K562 (cell line): Measurements from ENCODE around the gene DCLK2. TPM values are rescaled to one million over a fixed set of nuclear protein-coding genes. Genes with fewer than 3 reads are reported as not detected.

Source experiments
- ATAC-seq: fragments of 200-7000 bp; cut with Tn5 transposase; 3 replicates; pipeline ENCODE4 v1.9.1; 2020; ENCODE audit warnings: moderate library complexity
- BruUV-seq: library from RNA; stranded (reverse); fragments of 400-500 nt; replicated peaks from 2 replicates; lab custom pipeline; 2021; lab: Mats Ljungman, UMichigan
- CTCF ChIA-PET: fragments of 300-600 bp; formaldehyde crosslinking; extraction: SDS; loops from one replicate; lab custom pipeline; 2021; ENCODE audit warnings: low intra/inter-chr PET ratio; lab: Yijun Ruan, JAX
- POLR2A ChIA-PET: fragments of 300-600, 350-650 bp; sonication (Branson Sonifier 250); formaldehyde crosslinking; extraction: SDS; loops from one replicate; lab custom pipeline; 2021; ENCODE audit warnings: antibody characterized with exemption, inconsistent platforms; lab: Yijun Ruan, JAX
- DNase-seq, 4 experiments: peaks; one replicate each; pipeline versions ENCODE4 v3.0.0 to v3.0.0-alpha.2; 2011 to 2018; ENCODE audit warnings: low spot score in 3 of 4, mixed read lengths in 3 of 4; ENCODE audit errors: extremely low read depth in 1 of 4
- FAIRE-seq: peaks from 2 replicates; lab custom pipeline; 2011; peaks lifted over from hg19 to GRCh38; lab: Jason Lieb, UNC
- H2AFZ ChIP-seq: 2 replicates; pipeline ENCODE4 v1.6.0; 2011; ENCODE audit warnings: low read depth, low read length, control low read depth, inconsistent platforms
- H3K27ac ChIP-seq: fragments of 200-600 bp; 3 replicates; pipeline ENCODE4 v1.8.0; 2011; ENCODE audit warnings: low read depth, mild to moderate bottlenecking, control low read depth, inconsistent platforms, low read length, moderate library complexity, mixed read lengths; ENCODE audit errors: extremely low read depth
- H3K27me3 ChIP-seq, 2 experiments: fragments of 300-600 bp in 1 of 2; 2 replicates in 1 of 2; 3 replicates in 1 of 2; pipeline versions ENCODE4 v1.6.0 to v1.8.0; 2011; ENCODE audit warnings: inconsistent platforms in 2 of 2, low read length in 2 of 2, mild to moderate bottlenecking in 1 of 2, mixed read lengths in 1 of 2, moderate library complexity in 1 of 2; ENCODE audit not compliant: control insufficient read depth in 2 of 2, insufficient read depth in 2 of 2
- H3K36me3 ChIP-seq: fragments of 300-600 bp; 3 replicates; pipeline ENCODE4 v1.8.0; 2011; ENCODE audit warnings: mild to moderate bottlenecking, low read length, inconsistent platforms; ENCODE audit not compliant: control insufficient read depth, insufficient read depth
- H3K4me1 ChIP-seq, 2 experiments: fragments of 200-600 bp in 1 of 2; replicated peaks in 1 of 2; 2 replicates in 1 of 2; 3 replicates in 1 of 2; pipeline versions ENCODE4 v1.5.1 to v1.8.0; 2011; ENCODE audit warnings: inconsistent platforms in 2 of 2, low read length in 2 of 2, mild to moderate bottlenecking in 1 of 2, mixed read lengths in 1 of 2, moderate library complexity in 1 of 2; ENCODE audit not compliant: control insufficient read depth in 2 of 2, insufficient read depth in 2 of 2
- H3K4me2 ChIP-seq: 2 replicates; pipeline ENCODE4 v1.6.1; 2011; ENCODE audit warnings: low read length, control low read depth, inconsistent platforms, mixed read lengths; ENCODE audit not compliant: insufficient read depth
- H3K4me3 ChIP-seq: fragments of 200-600 bp; sonication (generic), shearing (Covaris generic); 2 replicates; pipeline ENCODE4 v1.5.1; 2016; ENCODE audit warnings: control low read depth, inconsistent platforms
- H3K79me2 ChIP-seq: fragments of 200-600 bp; 3 replicates; pipeline ENCODE4 v1.8.0; 2011; ENCODE audit warnings: low read length, inconsistent platforms; ENCODE audit not compliant: control insufficient read depth, insufficient read depth
- H3K9ac ChIP-seq, 2 experiments: 2 replicates each; pipeline versions ENCODE4 v1.6.0 to v1.6.1; 2011; ENCODE audit warnings: low read depth in 2 of 2, low read length in 2 of 2, control low read depth in 1 of 2, inconsistent platforms in 1 of 2, mild to moderate bottlenecking in 1 of 2, mixed read lengths in 1 of 2; ENCODE audit not compliant: insufficient read depth in 1 of 2
- H3K9me1 ChIP-seq: one replicate; pipeline ENCODE4 v1.6.0; 2011; ENCODE audit warnings: inconsistent platforms, mild to moderate bottlenecking, low read length, moderate library complexity; ENCODE audit not compliant: control insufficient read depth, insufficient read depth
- H3K9me3 ChIP-seq: replicated peaks from 2 replicates; pipeline ENCODE4 v1.5.1; 2011; ENCODE audit warnings: low read depth, low read length, inconsistent platforms; ENCODE audit not compliant: control insufficient read depth, insufficient read depth
- H4K20me1 ChIP-seq: replicated peaks from 2 replicates; pipeline ENCODE4 v1.6.1; 2011; ENCODE audit warnings: low read length, inconsistent platforms, mixed read lengths; ENCODE audit not compliant: control insufficient read depth, insufficient read depth
- C11orf30 ChIP-seq: fragments of 450-650 bp; IDR thresholded peaks from 2 replicates; pipeline ENCODE4 v1.6.1; 2016; ENCODE audit warnings: low read depth, mild to moderate bottlenecking
- CBX8 ChIP-seq: fragments of 200-600 bp; sonication (generic); IDR thresholded peaks from 2 replicates; pipeline ENCODE4 v1.6.1; 2012; ENCODE audit warnings: borderline replicate concordance, mixed run types, low read depth, mild to moderate bottlenecking, moderate library complexity, mixed read lengths, low read length, control low read depth, inconsistent platforms; ENCODE audit not compliant: poor library complexity, severe bottlenecking; ENCODE audit errors: extremely low read depth
- ETV1 ChIP-seq: fragments of 450-650 bp; conservative IDR thresholded peaks from 2 replicates; pipeline ENCODE4 v1.6.1; 2016; ENCODE audit warnings: missing genetic modification characterization, control low read depth, low read depth, missing compliant biosample characterization
- HDAC6 ChIP-seq: IDR thresholded peaks from 2 replicates; pipeline ENCODE4 v1.6.1; 2012; ENCODE audit warnings: low read depth, mild to moderate bottlenecking, control low read depth, inconsistent platforms, low read length, moderate library complexity
- HMGN3 ChIP-seq: IDR thresholded peaks from 2 replicates; pipeline ENCODE4 v1.6.1; 2011; ENCODE audit warnings: borderline replicate concordance, low read depth, mild to moderate bottlenecking, mixed read lengths, low read length; ENCODE audit not compliant: insufficient read length; ENCODE audit errors: extremely low read depth
- KDM4B ChIP-seq, 2 experiments: fragments of 450-650 bp in 1 of 2; sonication (generic) in 1 of 2; IDR thresholded peaks; 2 replicates each; pipeline ENCODE4 v1.6.1; 2016 to 2017; ENCODE audit warnings: borderline replicate concordance in 2 of 2, antibody characterized with exemption in 1 of 2, low read depth in 1 of 2, mild to moderate bottlenecking in 1 of 2
- LEF1 ChIP-seq: fragments of 450-650 bp; IDR thresholded peaks from 2 replicates; pipeline ENCODE4 v1.6.1; 2016; ENCODE audit warnings: mild to moderate bottlenecking
- MAFG ChIP-seq: fragments of 450-650 bp; conservative IDR thresholded peaks from 2 replicates; pipeline ENCODE4 v1.6.1; 2016; ENCODE audit warnings: missing genetic modification characterization, missing compliant biosample characterization
- MCM3 ChIP-seq: fragments of 450-650 bp; IDR thresholded peaks from 2 replicates; pipeline ENCODE4 v1.6.1; 2016
- NUFIP1 ChIP-seq: fragments of 450-650 bp; IDR thresholded peaks from 2 replicates; pipeline ENCODE4 v1.6.1; 2018; ENCODE audit not compliant: partially characterized antibody
- POLR2AphosphoS2 ChIP-seq: IDR thresholded peaks from 2 replicates; pipeline ENCODE4 v1.6.1; 2012; ENCODE audit warnings: low read length, improper control_type of control experiment
- SIRT6 ChIP-seq: IDR thresholded peaks from one replicate; pipeline ENCODE4 v1.6.1; 2012; ENCODE audit warnings: low read depth, mild to moderate bottlenecking, control low read depth, inconsistent platforms, low read length, moderate library complexity
- SRSF7 ChIP-seq: fragments of 200-400 bp; formaldehyde crosslinking; optimal IDR thresholded peaks from 2 replicates; pipeline ENCODE3; 2017; ENCODE audit warnings: mild to moderate bottlenecking, low read depth, low read length
- ZNF146 ChIP-seq: IDR thresholded peaks from one replicate; pipeline ENCODE4 v1.6.1; 2018; ENCODE audit warnings: missing compliant biosample characterization; ENCODE audit not compliant: unreplicated experiment
- ZNF316 ChIP-seq: fragments of 450-650 bp; IDR thresholded peaks from 2 replicates; pipeline ENCODE4 v1.6.1; 2016
- WGBS: fragments of 100-300 bp; shearing (Covaris generic); methylation state at CpG from one replicate; pipeline ENCODE4 v1.1.6; 2016; ENCODE audit warnings: low coverage, mixed read lengths; ENCODE audit not compliant: insufficient coverage; ENCODE audit errors: missing lambda C conversion rate; 5-methylcytosine and 5-hydroxymethylcytosine counted together
- in situ Hi-C: fragments of 300-500 bp; cut with MboI; formaldehyde crosslinking; loops from 4 replicates; pipeline ENCODE4 v1.15.0; 2018; ENCODE audit warnings: inconsistent platforms, mixed read lengths
- intact Hi-C: fragments of 100-400 bp; cut with micrococcal nuclease; formaldehyde crosslinking; loops from 2 replicates; pipeline ENCODE4 v1.14.2; 2022
- polyA plus RNA-seq, 8 experiments: library from polyadenylated mRNA; depleted of rRNA in 4 of 8; stranded (reverse) in 5 of 8; unstranded in 3 of 8; fragments of >200 nt; fragmentation: Nextera tagmentation in 2 of 8; fragmentation: Illumina TruSeq in 1 of 8; extraction: Ambion mirVana in 2 of 8; extraction: Trizol in 1 of 8; gene quantifications; 2 replicates each; pipeline versions ENCODE4 v1.2.1 to v1.2.3, GENCODE V29; 2011 to 2014; ENCODE audit warnings: inconsistent platforms in 1 of 8, missing spikeins in 1 of 8
- total RNA-seq, 7 experiments: library from RNA; depleted of rRNA in 6 of 7; stranded (reverse); fragments of >200 nt in 6 of 7; fragmentation: Illumina TruSeq in 2 of 7; extraction: Trizol in 2 of 7; gene quantifications; 2 replicates each; pipeline versions ENCODE4 v1.2.1 to v1.2.3, GENCODE V29; 2011 to 2021; ENCODE audit warnings: low replicate concordance in 1 of 7
- TF ChIP-seq, protein P1 (sequence below): fragments of 450-650 bp; formaldehyde crosslinking; IDR thresholded peaks from 2 replicates; pipeline ENCODE4 v1.4.0; 2020; ENCODE audit warnings: mild to moderate bottlenecking, mixed read lengths
- TF ChIP-seq, protein P2 (sequence below): sonication (generic); formaldehyde crosslinking; IDR thresholded peaks from 2 replicates; pipeline ENCODE4 v1.8.0; 2022; ENCODE audit warnings: missing genetic modification reagents, mild to moderate bottlenecking, moderate library complexity, borderline replicate concordance
- TF ChIP-seq, protein P3 (sequence below): fragments of 450-650 bp; formaldehyde crosslinking; IDR thresholded peaks from 2 replicates; pipeline ENCODE4 v1.4.0; 2020; ENCODE audit warnings: mild to moderate bottlenecking

The DCLK2 gene
- total and polyA plus RNA-seq, 9 of the 15 experiments (the other 6 are each of a cell fraction or from before 2014, with no cell fraction given): not detected

DNA sequence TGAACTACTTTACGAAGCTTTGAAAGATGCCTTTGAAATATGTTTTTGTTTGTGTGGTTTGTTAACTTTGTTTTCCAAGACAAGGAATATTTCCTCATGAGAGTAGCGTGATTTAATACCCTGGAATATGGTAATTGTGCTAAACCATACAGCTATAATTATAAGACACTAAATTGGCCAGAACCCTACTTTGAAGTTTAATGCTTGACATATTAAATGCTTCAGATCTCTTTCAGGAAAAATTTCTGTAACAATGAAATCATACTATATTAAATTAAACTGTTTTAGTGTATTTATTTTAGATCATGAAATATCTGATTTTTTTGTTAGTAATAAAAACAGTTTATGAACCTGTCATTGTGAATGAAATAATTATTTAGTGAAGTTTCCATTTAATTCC is 63.5 kb downstream of the DCLK2 start (continued):
- TF ChIP-seq, protein P1, sequence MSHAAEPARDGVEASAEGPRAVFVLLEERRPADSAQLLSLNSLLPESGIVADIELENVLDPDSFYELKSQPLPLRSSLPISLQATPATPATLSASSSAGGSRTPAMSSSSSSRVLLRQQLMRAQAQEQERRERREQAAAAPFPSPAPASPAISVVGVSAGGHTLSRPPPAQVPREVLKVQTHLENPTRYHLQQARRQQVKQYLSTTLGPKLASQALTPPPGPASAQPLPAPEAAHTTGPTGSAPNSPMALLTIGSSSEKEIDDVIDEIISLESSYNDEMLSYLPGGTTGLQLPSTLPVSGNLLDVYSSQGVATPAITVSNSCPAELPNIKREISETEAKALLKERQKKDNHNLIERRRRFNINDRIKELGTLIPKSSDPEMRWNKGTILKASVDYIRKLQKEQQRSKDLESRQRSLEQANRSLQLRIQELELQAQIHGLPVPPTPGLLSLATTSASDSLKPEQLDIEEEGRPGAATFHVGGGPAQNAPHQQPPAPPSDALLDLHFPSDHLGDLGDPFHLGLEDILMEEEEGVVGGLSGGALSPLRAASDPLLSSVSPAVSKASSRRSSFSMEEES: no peak
- TF ChIP-seq POLR2AphosphoS2: no peak
- TF ChIP-seq, all 486 proteins: peak for 0

DNA sequence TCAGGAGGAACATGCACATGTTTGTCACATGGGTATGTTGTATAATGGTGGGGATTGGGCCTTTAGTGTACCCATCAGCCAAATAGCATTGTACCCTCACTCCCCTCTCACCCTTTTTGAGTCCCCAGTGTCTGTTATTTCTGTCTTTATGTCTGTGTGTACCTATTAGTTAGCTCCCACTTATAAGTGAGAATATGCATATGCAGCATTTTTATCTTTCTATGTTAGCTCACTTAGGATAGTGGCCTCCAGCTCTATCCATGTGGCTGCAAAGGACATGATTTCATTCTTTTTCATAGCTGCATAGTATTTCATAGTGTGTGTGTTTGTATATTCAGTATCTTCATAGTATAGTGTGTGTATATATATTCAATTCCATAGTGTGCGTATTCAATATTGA is 64.6 kb downstream of the DCLK2 start:
- POLR2A ChIA-PET: no interaction called here
- TF ChIP-seq HDAC6 (no peak), ZNF146 (CRISPR knock-in tag) (peak; percentile 26), KDM4B (IDR thresholded peaks at IDR 0.05; ENCODE audit: borderline replicate concordance in 2 of 2, low read depth in 1 of 2) (no peak), MCM3 (no peak), NUFIP1 (no peak), HMGN3 (no peak), SRSF7 (no peak), CBX8 (no peak), MAFG (tag) (peak; percentile 37; the same call in 1 of the 2 replicates), SIRT6 (no peak), ZNF316 (peak; percentile 71), C11orf30 (peak; percentile 33; the same call in 1 of the 2 replicates), LEF1 (no peak), ETV1 (tag) (no peak)
- TF ChIP-seq, protein P2, sequence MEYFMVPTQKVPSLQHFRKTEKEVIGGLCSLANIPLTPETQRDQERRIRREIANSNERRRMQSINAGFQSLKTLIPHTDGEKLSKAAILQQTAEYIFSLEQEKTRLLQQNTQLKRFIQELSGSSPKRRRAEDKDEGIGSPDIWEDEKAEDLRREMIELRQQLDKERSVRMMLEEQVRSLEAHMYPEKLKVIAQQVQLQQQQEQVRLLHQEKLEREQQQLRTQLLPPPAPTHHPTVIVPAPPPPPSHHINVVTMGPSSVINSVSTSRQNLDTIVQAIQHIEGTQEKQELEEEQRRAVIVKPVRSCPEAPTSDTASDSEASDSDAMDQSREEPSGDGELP (CRISPR knock-in tag): no peak
- TF ChIP-seq, protein P3, sequence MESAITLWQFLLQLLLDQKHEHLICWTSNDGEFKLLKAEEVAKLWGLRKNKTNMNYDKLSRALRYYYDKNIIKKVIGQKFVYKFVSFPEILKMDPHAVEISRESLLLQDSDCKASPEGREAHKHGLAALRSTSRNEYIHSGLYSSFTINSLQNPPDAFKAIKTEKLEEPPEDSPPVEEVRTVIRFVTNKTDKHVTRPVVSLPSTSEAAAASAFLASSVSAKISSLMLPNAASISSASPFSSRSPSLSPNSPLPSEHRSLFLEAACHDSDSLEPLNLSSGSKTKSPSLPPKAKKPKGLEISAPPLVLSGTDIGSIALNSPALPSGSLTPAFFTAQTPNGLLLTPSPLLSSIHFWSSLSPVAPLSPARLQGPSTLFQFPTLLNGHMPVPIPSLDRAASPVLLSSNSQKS (CRISPR knock-in tag): no peak

More for the DNA sequence above, 64.6 kb downstream of the DCLK2 start:
- in situ Hi-C loops: no loop called here
- intact Hi-C loops: no loop called here
- no peaks in the 10 kb centered on the region for H3K9me3 ChIP-seq
- no peaks in the 10 kb centered on the region for H3K79me2 ChIP-seq
- no TSS peak for BruUV-seq
- no peaks in the 10 kb centered on the region for H3K27me3 ChIP-seq
- H3K4me3 ChIP-seq: no peak overlapping the region
- no peaks in the 10 kb centered on the region for H3K36me3 ChIP-seq
- CTCF ChIA-PET: no interaction called here
- H3K4me2 ChIP-seq: no peak overlapping the region
- 0% methylated on average over 1 of the region's 1 CpG for WGBS
- no peak overlapping the region for H3K9ac ChIP-seq
- H3K27ac ChIP-seq: no peak overlapping the region
- H3K9me1 ChIP-seq: no peaks in the 10 kb centered on the region
- FAIRE-seq (no peak), DNase-seq (no peak), ATAC-seq (no peak)
- H2AFZ ChIP-seq: no peak overlapping the region
- H3K4me1 ChIP-seq: no peaks in the 10 kb centered on the region
- no peaks in the 10 kb centered on the region for H4K20me1 ChIP-seq
